GM15510 (cell line): ENCODE results near the gene ITPK1.

Source experiments
- POLR2A ChIP-seq: IDR thresholded peaks from 3 replicates; pipeline ENCODE4 v1.6.1; 2011; ENCODE audit warnings: borderline replicate concordance; ENCODE audit not compliant: insufficient read length; ENCODE audit errors: extremely low read depth

ITPK1 gene

GRCh38 chr14:93026339-93026738, 89.4 kb downstream of the ITPK1 start:
- TF ChIP-seq POLR2A = no peak

- TF ChIP-seq POLR2A = no peak
Measured at GRCh38 chr14:93025055-93025454, 90.7 kb downstream of the ITPK1 start.

DNA sequence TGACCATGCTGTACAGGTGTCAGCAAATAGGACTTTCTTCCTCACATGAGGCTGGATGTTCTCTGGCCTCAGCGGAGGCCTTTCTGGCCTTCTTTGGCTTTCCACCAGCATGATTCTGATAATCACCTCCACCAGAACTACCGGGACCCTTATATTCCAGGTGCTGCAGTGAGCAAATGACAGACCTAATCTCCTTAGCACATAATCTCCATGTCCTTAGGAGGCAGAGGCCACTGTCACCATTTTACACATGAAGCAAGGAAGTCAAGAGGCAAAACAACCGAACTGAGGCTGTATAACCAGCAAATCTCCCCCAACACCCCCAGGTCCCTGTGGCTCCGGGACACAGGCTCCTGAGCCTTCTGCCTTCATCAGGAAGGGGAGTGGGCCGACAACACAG, 91.2 kb downstream of the ITPK1 start:
- no peak for TF ChIP-seq POLR2A

GRCh38 chr14:93023802-93024434, 91.8 kb downstream of the ITPK1 start:
- TF ChIP-seq POLR2A = no peak

DNA sequence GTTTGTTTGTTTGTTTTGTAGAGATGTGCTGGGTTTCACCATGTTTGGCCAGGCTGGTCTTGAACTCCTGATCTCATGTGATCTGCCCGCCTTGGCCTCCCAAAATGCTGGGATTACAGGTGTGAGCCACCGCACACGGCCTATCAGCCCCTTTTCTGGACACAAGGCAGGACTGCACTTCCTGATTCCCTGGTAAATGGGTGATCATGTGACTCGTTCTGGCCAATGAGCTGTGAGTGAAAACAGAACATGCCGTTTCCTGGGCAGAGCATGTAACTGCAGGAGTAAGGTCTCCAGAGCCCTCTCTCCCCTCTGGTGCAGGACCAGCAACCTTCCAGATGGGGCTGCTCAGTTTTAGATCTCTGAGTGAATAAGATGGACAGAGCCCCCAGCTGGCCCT, 92.7 kb downstream of the ITPK1 start:
- no peak for TF ChIP-seq POLR2A

DNA sequence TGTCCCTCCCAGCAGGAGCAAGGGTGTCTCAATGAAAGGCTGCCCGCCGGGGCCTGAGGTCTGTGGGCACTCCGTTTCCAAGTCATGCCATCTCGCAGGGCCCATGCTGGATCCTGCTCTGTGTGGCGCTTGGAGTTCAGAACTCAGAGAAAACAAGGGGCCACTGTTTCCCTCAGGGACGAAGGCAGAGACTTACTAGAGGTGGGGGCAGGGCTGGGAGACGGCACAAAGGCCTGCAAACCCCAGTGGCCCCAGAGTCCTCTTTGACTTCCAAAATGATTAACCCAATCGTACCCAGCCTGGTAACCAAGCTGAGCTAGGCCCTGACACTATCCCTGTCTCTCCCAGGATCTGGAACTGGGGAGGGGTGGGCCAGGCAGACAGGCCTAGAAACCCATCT, 95.8 kb downstream of the ITPK1 start:
- TF ChIP-seq POLR2A = no peak

DNA sequence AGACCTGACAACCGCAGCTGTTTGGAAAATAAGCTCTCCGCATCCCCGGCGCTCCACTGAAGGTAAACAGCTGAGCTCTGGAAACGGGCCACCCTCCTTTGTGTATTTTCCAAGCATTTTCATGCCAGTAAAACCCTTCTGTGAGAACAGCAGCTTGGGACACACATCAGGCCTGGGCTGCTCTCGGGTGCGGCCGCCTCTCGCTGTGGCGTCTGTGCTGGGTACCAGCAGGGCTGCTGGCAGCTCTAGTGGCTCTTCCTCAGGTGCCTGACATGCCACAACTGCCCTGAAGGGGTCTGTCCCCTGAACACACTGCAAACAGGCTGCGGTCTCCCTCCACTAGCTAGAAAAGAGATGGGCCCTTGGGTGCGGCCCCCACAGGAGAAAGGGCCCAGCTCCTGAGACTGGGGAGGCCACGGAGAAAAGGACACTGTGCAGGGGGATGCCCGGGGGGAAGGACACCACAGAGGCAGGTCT, 96.3 kb downstream of the ITPK1 start:
- TF ChIP-seq POLR2A = no peak

DNA sequence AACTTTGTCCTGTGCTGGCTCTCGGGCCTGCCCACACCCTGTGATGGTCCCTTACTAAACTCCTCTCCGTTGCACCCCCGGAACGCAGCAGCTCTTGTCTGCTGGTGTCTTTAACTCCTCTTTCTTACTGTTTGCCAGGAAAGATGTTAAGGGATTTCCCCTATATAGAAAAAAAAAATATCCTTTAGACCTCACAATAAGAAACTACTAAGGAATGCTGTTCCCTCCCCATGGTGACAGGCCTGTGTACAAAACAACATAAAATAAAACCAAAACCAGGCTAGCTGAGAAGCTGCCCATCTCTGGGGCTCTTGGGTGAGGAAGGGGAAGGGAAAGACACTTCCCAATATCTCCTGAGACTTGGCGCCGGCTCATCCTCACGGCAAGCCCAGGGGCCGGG, 97.4 kb downstream of the ITPK1 start:
- no peak for TF ChIP-seq POLR2A

- no peak for TF ChIP-seq POLR2A
Measured at GRCh38 chr14:93017898-93018297, 97.8 kb downstream of the ITPK1 start.

DNA sequence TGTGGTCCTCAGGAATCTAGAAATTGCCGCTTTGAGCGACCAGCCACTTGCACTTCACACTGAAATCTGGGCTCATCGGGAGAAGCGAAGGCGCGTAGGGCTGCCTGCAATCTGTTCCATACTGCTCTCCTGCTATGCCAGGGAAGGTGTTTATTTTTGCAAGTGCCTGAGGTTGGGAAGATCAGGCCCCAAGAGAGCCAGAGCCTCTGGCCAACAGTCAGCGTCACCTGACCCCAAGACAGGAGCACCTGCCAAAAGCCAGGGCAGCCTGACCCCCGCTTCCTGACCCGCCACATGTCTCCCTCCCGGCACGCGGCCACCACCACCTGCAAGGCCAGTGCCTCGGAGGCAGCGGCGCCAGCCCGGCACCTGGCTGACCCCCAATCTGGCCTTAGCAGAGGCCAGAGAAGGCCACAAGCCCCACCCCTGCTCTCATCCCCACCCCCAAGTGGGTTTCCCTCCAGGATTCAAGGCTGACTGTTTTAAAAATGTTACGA, 98.4 kb downstream of the ITPK1 start:
- TF ChIP-seq POLR2A = no peak

DNA sequence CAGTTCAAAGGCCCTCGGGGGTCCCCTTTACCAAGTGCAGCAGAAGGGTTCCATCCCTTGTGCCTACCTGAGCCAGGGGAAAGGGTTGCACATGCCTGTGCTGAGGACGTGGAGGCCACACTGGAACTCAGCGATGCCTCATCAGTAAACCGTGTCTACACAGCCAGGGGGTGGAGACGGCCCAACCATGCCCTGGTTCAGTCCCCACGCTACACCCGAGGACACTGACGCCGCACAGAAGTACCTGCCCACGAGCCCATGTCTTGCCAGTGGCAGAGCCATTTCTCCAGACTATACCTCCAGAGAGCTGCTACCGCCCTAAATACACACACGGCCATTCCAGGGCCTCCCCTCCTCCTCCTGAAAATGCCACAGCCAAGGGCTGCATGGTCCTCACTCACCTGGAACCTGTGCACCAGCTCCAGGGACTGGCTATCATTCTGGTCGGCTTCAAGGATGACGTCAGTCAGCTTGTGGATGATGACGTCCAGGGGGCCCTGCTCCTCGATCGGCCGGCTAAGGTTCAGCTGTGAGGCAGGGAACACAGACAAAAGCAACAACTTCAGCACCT, 99.4 kb downstream of the ITPK1 start:
- no peak for TF ChIP-seq POLR2A

GRCh38 chr14:93015505-93015904, 100.2 kb downstream of the ITPK1 start:
- TF ChIP-seq POLR2A = no peak

- no peak for TF ChIP-seq POLR2A
Measured at GRCh38 chr14:93015064-93015463, 100.7 kb downstream of the ITPK1 start.

DNA sequence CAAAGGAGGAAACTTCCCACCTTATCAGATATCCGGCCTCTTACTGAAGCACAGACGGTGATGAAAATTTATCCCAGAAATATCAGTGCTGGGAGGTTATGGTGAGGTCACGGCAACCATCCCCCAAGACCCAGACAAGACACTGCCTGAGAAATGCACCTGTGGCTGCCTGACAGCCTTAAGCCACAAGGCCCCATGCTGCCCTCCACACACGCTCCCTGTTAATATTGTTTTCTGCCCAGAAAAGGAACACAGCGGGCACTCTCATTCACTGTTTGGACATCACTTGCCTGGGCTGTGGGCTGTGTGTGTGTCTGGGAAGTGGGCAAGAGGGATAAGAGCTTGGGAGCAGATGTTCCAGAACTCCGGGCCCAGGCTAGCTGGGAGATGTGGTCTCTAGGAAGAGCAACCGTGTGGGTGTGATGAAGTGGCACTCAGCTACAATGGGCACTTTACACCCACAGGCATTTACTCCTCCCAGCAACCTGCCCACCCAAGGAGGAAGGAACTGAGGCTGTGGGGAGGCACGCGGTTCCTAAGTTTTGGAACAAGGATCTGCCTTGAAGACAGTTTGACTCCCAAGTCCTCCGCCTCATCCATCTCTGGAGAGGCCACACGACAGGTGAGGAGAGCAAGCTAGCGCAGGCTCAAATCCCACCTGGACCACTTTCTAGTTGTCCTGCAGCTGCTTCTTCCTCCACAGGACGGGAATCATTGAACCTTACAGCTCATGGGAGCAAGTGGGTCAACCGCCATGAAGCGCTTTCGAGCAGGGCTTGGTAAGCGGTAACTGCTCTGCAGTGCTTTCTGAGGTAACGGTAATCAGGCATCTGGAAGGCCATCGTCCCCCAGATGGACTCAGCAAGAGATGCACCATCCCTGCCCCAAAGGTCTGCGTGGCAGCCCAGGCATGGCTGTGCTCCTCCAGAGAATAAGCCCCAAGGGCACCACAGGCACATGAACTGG, 101.4 kb downstream of the ITPK1 start:
- no peak for TF ChIP-seq POLR2A
